Mucosa of rectum (tissue), 2 donors: ENCODE results near the gene JAML.

Experiments
- H3K27ac ChIP-seq, 2 donors: one replicate each; pipeline ENCODE4 v1.7.0; 2013; ENCODE audit warnings: inconsistent platforms in 2 of 2, low read depth in 2 of 2, low read length in 2 of 2
- H3K27me3 ChIP-seq, 2 donors: one replicate each; pipeline ENCODE4 v1.7.0; 2013; ENCODE audit warnings: low read length in 2 of 2; ENCODE audit not compliant: control insufficient read depth in 2 of 2, insufficient read depth in 2 of 2
- H3K36me3 ChIP-seq, 2 donors: one replicate each; pipeline ENCODE4 v1.7.0; 2013; ENCODE audit warnings: low read length in 2 of 2; ENCODE audit not compliant: control insufficient read depth in 2 of 2, insufficient read depth in 2 of 2
- H3K4me1 ChIP-seq, 2 donors: one replicate each; pipeline ENCODE4 v1.7.0; 2013; ENCODE audit warnings: low read length in 2 of 2, mild to moderate bottlenecking in 1 of 2; ENCODE audit not compliant: control insufficient read depth in 2 of 2, insufficient read depth in 2 of 2
- H3K4me3 ChIP-seq, 2 donors: one replicate each; pipeline ENCODE4 v1.7.0; 2013; ENCODE audit warnings: low read length in 2 of 2
- H3K9ac ChIP-seq, 2 donors: one replicate each; pipeline ENCODE4 v1.7.0; 2013; ENCODE audit warnings: low read length in 2 of 2, low read depth in 1 of 2, mild to moderate bottlenecking in 1 of 2
- H3K9me3 ChIP-seq, 2 donors: one replicate each; pipeline ENCODE4 v1.7.0; 2013; ENCODE audit warnings: low read length in 2 of 2; ENCODE audit not compliant: control insufficient read depth in 2 of 2
- donor health status: healthy.
- donor health status: Normal muscosa, but diverticular disease.

JAML gene, protein sequence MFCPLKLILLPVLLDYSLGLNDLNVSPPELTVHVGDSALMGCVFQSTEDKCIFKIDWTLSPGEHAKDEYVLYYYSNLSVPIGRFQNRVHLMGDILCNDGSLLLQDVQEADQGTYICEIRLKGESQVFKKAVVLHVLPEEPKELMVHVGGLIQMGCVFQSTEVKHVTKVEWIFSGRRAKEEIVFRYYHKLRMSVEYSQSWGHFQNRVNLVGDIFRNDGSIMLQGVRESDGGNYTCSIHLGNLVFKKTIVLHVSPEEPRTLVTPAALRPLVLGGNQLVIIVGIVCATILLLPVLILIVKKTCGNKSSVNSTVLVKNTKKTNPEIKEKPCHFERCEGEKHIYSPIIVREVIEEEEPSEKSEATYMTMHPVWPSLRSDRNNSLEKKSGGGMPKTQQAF

DNA sequence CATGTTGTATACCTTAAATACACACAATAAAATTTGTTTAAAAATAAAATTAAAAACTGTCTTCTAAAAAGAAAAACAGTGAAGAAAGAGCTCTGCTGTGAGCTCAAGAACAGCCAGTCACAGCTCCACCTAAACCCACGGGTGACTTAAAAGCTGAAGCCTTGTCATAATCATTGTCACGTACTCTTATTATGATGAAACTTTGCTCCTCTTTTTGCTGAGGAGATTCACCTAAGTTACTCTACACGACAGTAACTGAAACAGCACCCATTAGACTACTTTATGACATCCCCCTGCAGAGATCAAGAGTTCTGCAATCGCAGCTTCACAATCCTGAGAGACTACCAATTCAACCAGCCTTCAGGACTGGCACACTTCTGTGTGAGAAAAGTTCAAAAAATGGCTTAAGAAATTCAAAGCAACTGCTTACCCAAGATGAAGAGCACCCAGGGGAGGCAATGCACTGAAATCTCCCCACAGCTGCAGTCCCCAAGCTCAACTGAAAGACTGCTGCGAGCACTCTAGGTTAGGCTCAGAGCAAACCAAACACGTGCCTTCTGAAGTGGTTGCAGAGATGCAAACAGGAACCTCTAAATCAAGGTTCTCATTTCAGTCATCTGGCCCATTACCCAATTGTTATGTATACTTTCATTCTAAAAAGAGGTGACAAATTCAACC, at the start of gene JAML:
JAML (minus strand) TSS at position 501 of the 678 bp plus-strand sequence. CDS start 10,145 bp downstream, outside the sequence.
- H3K27ac ChIP-seq: peak within 1 kb of the TSS; percentile 50 to 65
- peaks cover 0 to 3% of the 10 kb centered on the region in 2 donors for H3K27me3 ChIP-seq
- no peaks in the 10 kb centered on the region for H3K9me3 ChIP-seq
- peaks cover 0 to 7% of the 10 kb centered on the region in 2 donors for H3K4me1 ChIP-seq
- peak within 1 kb of the TSS in 1 of 2 donors; percentile 29 for H3K4me3 ChIP-seq
- H3K36me3 ChIP-seq: no peaks in the 10 kb centered on the region
- H3K9ac ChIP-seq: peak within 1 kb of the TSS; percentile 29 to 42

DNA sequence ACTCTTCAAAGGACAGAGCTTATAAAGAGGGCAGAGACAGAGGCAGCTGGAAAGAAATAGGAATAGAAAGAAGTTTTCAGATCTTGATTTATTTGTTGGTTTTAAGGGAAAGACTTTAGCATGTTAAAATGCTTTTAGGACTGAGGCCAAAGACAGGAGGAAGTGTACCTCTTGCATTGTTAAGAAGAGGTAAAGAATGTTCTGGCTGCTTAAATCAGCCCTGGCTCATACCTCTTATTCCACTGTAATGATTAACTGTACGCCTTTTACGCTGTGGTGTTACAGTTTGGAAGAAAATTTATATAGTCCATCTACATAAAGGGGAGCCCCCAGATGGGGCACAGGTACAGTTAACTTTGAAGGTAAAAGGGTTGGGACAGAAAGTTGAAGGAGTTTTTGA, 49.4 kb upstream of the JAML start:
- no peaks in the 10 kb centered on the region for H3K9me3 ChIP-seq
- H3K4me1 ChIP-seq: peaks cover 0 to 6% of the 10 kb centered on the region in 2 donors
- no peak overlapping the region for H3K9ac ChIP-seq
- H3K4me3 ChIP-seq: no peak overlapping the region
- peak overlapping the region; percentile 5 to 59 for H3K27ac ChIP-seq
- H3K36me3 ChIP-seq: no peaks in the 10 kb centered on the region
- peaks cover 3% of the 10 kb centered on the region in 2 donors for H3K27me3 ChIP-seq

DNA sequence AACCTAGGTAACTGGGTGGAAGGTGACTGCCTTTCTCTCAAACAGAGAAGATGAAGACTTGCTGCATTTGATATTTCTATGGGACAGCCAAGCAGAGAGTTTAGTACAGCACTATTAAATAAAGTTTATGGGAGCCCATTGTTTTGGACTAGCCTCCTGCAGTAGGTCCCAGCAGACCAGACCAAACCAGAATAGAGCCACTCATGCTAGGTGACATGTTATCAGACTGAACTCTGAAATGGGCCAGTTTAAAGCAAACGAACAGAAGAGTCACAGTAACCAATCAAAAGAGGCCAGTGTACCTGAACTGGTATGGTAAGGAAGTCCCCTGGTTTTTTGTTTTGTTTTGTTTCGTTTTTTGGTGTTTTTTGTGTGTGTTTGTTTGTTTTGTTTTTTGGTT, 47.2 kb upstream of the JAML start:
- peaks cover 0 to 6% of the 10 kb centered on the region in 2 donors for H3K4me1 ChIP-seq
- no peaks in the 10 kb centered on the region for H3K9me3 ChIP-seq
- no peaks in the 10 kb centered on the region for H3K36me3 ChIP-seq
- no peak overlapping the region for H3K9ac ChIP-seq
- H3K27me3 ChIP-seq: peaks cover 3% of the 10 kb centered on the region in 2 donors
- H3K27ac ChIP-seq: no peak overlapping the region
- no peak overlapping the region for H3K4me3 ChIP-seq

DNA sequence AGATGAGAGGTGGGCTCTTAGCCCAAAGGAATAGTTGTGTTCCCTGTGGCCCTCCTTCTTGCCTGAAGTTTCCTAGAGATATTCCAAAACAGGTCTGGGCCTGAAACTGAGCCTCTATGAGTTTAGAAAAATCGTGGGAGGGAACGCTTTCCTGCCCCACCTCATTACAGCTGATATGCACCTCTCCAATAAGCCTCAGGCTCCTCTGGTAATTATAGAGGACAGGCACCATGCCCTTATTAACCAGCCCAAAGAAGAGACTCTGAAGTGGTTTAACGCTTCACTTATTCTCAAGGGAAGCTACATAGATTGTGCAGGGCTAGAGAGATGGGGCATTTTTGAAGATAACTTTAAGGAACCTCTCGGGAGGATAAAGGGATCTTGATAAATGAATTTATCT, 42.7 kb upstream of the JAML start:
- no peaks in the 10 kb centered on the region for H3K27me3 ChIP-seq
- no peak overlapping the region for H3K9ac ChIP-seq
- H3K27ac ChIP-seq: no peak overlapping the region
- no peaks in the 10 kb centered on the region for H3K9me3 ChIP-seq
- no peak overlapping the region for H3K4me3 ChIP-seq
- no peaks in the 10 kb centered on the region for H3K36me3 ChIP-seq
- peaks cover 6 to 23% of the 10 kb centered on the region in 2 donors for H3K4me1 ChIP-seq

DNA sequence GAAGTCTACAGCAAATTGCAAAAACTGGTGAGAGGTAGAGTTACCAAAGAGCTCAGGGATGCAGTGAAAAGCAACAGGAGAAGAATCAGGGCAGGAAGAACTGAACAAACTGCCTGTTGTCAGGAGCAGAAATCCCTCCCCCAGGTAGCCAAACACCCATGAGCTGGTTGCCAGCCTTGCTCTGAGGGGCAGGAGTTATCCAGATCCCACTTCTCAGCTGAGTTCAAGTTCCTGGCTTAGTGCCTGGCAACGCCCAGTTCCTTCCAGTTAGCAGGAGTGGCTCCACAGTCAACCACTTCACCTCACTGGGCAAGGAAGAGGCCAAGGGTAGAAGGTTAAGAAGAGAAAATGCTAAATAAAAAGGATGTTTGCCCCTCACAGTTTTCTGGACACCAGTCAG, 41.1 kb upstream of the JAML start:
- Histone ChIP-seq H3K4me1 (peaks cover 10 to 31% of the 10 kb centered on the region in 2 donors), H3K4me3 (peak overlapping the region; percentile 69 to 77), H3K27me3 (no peaks in the 10 kb centered on the region), H3K9ac (peak overlapping the region; percentile 15 to 82), H3K9me3 (no peaks in the 10 kb centered on the region), H3K36me3 (peaks cover 0 to 6% of the 10 kb centered on the region in 2 donors), H3K27ac (peak overlapping the region; percentile 75 to 86)

DNA sequence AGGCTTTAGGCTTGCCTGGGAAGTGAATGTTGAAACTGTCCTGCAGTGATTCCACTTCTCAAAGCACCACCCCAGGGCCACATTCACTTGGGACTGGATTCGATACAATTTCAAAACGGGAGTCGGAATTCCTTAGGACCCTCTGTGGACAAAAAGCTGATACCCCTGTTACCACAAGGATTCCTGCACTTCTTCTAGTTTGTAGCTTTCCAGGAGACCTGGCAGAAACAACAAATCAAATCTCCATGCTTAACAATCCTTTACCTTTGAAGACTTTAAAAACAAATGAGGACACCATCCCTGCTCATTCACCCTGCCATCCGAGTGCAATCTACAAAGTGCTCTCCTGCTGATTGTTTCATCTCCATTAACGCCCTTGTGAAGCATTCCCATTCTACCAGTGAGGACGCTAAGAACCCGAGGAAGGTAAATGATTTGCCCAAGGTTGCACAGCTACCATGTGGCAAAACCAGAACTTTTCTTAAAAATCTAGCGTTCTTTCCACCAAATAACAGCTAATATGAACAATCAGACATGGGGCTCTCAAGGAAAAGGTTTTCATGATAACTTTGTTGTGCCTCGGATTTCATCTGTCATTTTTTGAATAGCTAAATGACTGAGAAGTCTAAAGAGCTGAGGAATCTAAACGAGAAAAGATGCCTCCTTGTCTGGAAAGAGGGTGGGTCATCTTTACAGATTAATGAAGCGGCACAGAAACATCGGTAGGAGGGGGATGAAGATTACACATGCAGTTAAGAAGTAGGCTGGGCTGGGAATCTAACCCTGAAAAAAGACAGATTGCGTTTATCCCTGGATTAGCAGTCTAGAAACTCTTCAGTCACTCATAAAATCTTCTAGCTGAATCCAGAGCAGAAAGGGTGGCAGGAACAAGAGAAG, 40.0 kb upstream of the JAML start:
- peak overlapping the region; percentile 69 to 77 for H3K4me3 ChIP-seq
- H3K9me3 ChIP-seq: no peaks in the 10 kb centered on the region
- H3K27ac ChIP-seq: peak overlapping the region; percentile 75 to 86
- peak overlapping the region; percentile 71 to 82 for H3K9ac ChIP-seq
- H3K36me3 ChIP-seq: peaks cover 6 to 8% of the 10 kb centered on the region in 2 donors
- H3K27me3 ChIP-seq: no peaks in the 10 kb centered on the region
- peaks cover 10 to 31% of the 10 kb centered on the region in 2 donors for H3K4me1 ChIP-seq

DNA sequence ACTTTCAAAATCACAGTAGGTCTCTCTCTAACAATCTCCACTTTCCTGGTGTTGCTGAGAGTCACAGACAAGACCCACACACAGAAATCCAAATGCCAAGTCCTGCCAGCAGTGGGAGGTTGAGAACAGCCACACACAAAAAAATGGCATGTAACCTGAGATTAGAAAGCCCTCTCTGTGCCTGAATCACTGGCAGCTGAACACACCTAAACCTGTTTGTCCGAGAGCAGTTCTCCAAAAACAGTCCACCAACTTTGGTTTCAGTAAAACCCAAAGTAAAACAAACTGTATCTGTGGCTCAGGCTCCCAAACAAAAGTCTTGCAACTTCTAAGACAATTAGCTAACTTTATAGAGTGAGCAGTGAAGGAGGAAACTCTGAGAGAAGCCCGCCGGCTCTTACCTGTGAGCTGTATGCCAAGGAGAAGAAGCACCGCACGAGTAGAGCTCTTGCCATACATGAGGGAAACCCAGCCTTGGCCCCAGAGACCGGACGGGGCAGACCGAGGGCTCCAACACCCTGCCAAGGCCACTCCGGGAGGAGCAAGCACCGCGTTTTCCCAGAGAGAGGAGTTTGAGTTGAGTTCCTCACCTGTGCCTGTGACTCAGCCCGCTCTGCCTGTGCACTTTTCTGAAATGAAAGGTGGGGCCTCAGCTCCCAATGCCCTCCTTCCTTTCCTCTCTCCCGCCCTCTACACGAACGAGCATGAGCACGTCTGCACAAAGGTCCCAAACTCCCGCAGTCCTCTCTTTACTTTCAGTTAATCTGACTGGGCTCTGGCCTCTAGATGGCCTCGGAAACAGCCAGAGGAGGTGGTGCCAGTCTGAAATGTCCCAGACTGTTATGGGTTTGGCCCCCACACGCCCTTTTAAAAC, 39.1 kb upstream of the JAML start, which contains the start of gene MPZL2:
MPZL2 (minus strand) TSS at position 603 of the 874 bp plus-strand sequence; CDS start at position 459, 144 bp downstream.
- no peaks in the 10 kb centered on the region for H3K27me3 ChIP-seq
- peaks cover 10 to 31% of the 10 kb centered on the region in 2 donors for H3K4me1 ChIP-seq
- peak within 1 kb of the TSS; percentile 71 to 82 for H3K9ac ChIP-seq
- no peaks in the 10 kb centered on the region for H3K9me3 ChIP-seq
- H3K36me3 ChIP-seq: peaks cover 6 to 10% of the 10 kb centered on the region in 2 donors
- H3K4me3 ChIP-seq: peak within 1 kb of the TSS; percentile 69 to 77
- peak within 1 kb of the TSS; percentile 75 to 86 for H3K27ac ChIP-seq

DNA sequence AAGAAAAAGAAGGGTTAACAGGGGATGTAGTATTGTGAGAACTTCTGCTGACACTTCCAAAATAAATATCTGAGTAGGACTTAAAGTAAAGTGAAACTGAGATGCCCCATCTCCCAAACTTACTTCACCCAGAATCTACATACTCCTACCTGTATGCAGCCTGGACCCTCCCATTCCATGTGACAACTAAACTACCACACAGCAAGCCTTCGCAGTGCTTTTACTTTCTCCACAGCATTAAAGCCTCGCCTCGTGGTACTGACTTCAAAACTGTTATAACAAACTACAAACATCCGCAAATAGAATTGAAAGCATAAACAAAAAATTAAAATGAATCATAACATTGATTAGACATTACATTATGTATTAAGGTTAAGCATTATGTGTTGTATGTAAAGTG, 38.3 kb upstream of the JAML start:
- Histone ChIP-seq H3K27ac (peak overlapping the region; percentile 75 to 86), H3K9me3 (no peaks in the 10 kb centered on the region), H3K4me1 (peaks cover 10 to 31% of the 10 kb centered on the region in 2 donors), H3K36me3 (peaks cover 6 to 15% of the 10 kb centered on the region in 2 donors), H3K4me3 (peak overlapping the region; percentile 69 to 77), H3K9ac (peak overlapping the region; percentile 35 to 82), H3K27me3 (no peaks in the 10 kb centered on the region)

DNA sequence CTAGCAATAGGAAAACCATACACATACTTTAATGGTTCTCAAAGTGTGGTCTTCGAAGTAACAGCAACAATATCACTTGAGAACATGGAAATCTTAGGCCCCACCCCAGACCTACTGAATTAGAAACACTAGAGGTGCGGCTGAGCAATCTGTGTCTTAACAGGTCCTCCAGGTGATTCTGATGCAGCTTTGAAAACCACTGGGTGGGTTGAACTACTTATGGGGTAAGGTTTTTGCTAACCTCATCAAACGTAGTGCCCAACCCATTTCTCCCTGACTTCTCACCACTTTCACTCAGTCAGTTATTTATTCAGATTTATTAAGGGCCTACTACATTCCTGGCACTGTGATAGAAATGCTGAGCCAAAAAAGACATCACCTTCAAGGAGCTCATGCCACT, 35.5 kb upstream of the JAML start:
- H3K27ac ChIP-seq: no peak overlapping the region

More for the DNA sequence above, 35.5 kb upstream of the JAML start:
- Histone ChIP-seq H3K27me3 (no peaks in the 10 kb centered on the region), H3K9me3 (no peaks in the 10 kb centered on the region), H3K4me1 (peaks cover 6 to 22% of the 10 kb centered on the region in 2 donors), H3K4me3 (no peak overlapping the region), H3K36me3 (peaks cover 13 to 21% of the 10 kb centered on the region in 2 donors), H3K9ac (no peak overlapping the region)
